IMR-90 (cell line): ENCODE measurements around the gene NOTCH3. TPM values are rescaled to one million over a fixed set of nuclear protein-coding genes. Genes with fewer than 3 reads are reported as not detected.
A peak's percentile ranks its signal among the peaks of the same experiment; 100 is the strongest.

Experiments used
- ATAC-seq: fragments of 200-7000 bp; cut with Tn5 transposase; 2 replicates; pipeline ENCODE4 v1.9.1; 2020; ENCODE audit warnings: low read depth, mild to moderate bottlenecking, moderate library complexity
- BruUV-seq: library from RNA; stranded (reverse); fragments of 400-500 nt; replicated peaks from 2 replicates; lab custom pipeline; 2021; lab: Mats Ljungman, UMichigan
- CTCF ChIA-PET: fragments of 300-600 bp; formaldehyde crosslinking; extraction: SDS; loops from one replicate; lab custom pipeline; 2021; ENCODE audit warnings: antibody characterized with exemption; lab: Yijun Ruan, JAX
- POLR2A ChIA-PET: fragments of 300-600 bp; sonication (Branson Sonifier 250); formaldehyde crosslinking; loops from one replicate; lab custom pipeline; 2022; ENCODE audit warnings: antibody characterized with exemption; ENCODE audit not compliant: unreplicated experiment; lab: Charles Lee
- DNase-seq: peaks from one replicate; pipeline ENCODE4 v3.0.0; 2013
- H2AFZ ChIP-seq: replicated peaks from 2 replicates; pipeline ENCODE3; 2013; ENCODE audit warnings: low read length, mild to moderate bottlenecking; ENCODE audit not compliant: poor library complexity
- H2AK5ac ChIP-seq: 2 replicates; pipeline ENCODE4 v1.6.1; 2013; ENCODE audit warnings: low read depth, low read length, inconsistent platforms
- H2AK9ac ChIP-seq: replicated peaks from 2 replicates; pipeline ENCODE3; 2013; ENCODE audit warnings: mild to moderate bottlenecking, low read depth, low read length, moderate library complexity; ENCODE audit not compliant: poor library complexity
- H2BK120ac ChIP-seq: 2 replicates; pipeline ENCODE4 v1.6.1; 2013; ENCODE audit warnings: low read depth, low read length, inconsistent platforms
- H2BK15ac ChIP-seq: 3 replicates; pipeline ENCODE4 v1.6.1; 2013; ENCODE audit warnings: low read depth, low read length, inconsistent platforms
- H2BK20ac ChIP-seq: 2 replicates; pipeline ENCODE4 v1.6.1; 2013; ENCODE audit warnings: low read depth, mild to moderate bottlenecking, inconsistent platforms, low read length, moderate library complexity
- H2BK5ac ChIP-seq: 2 replicates; pipeline ENCODE4 v1.6.1; 2013; ENCODE audit warnings: mild to moderate bottlenecking, low read depth, low read length, inconsistent platforms; ENCODE audit not compliant: poor library complexity, severe bottlenecking
- H3K14ac ChIP-seq: replicated peaks from 2 replicates; pipeline ENCODE4 v1.6.1; 2013; ENCODE audit warnings: low read depth, low read length, inconsistent platforms
- H3K18ac ChIP-seq: 2 replicates; pipeline ENCODE4 v1.6.1; 2013; ENCODE audit warnings: low read depth, low read length, control low read depth
- H3K23ac ChIP-seq: 2 replicates; pipeline ENCODE4 v1.6.1; 2013; ENCODE audit warnings: low read depth, low read length, inconsistent platforms
- H3K27ac ChIP-seq: 2 replicates; pipeline ENCODE4 v1.5.1; 2013; ENCODE audit warnings: mild to moderate bottlenecking, control low read depth, low read length; ENCODE audit not compliant: insufficient read depth
- H3K27me3 ChIP-seq: 2 replicates; pipeline ENCODE4 v1.6.1; 2013; ENCODE audit warnings: low read length; ENCODE audit not compliant: control insufficient read depth, insufficient read depth
- H3K36me3 ChIP-seq: 2 replicates; pipeline ENCODE4 v1.6.1; 2013; ENCODE audit warnings: low read length, mixed read lengths; ENCODE audit not compliant: control insufficient read depth, insufficient read depth
- H3K4ac ChIP-seq: 2 replicates; pipeline ENCODE4 v1.6.1; 2013; ENCODE audit warnings: low read depth, low read length, inconsistent platforms
- H3K4me1 ChIP-seq: 2 replicates; pipeline ENCODE4 v1.6.1; 2013; ENCODE audit warnings: low read length, mixed read lengths; ENCODE audit not compliant: control insufficient read depth, insufficient read depth
- H3K4me2 ChIP-seq: 2 replicates; pipeline ENCODE4 v1.6.1; 2013; ENCODE audit warnings: low read depth, mild to moderate bottlenecking, control low read depth, low read length, moderate library complexity
- H3K4me3 ChIP-seq: 2 replicates; pipeline ENCODE4 v1.5.1; 2013; ENCODE audit warnings: low read depth, mild to moderate bottlenecking, control low read depth, low read length, moderate library complexity; ENCODE audit not compliant: insufficient read depth
- H3K56ac ChIP-seq: 2 replicates; pipeline ENCODE4 v1.6.1; 2013; ENCODE audit warnings: low read length, inconsistent platforms; ENCODE audit not compliant: insufficient read depth; ENCODE audit errors: extremely low read depth
- H3K79me1 ChIP-seq, 2 experiments: 2 replicates each; pipeline ENCODE4 v1.6.1; 2013; ENCODE audit warnings: low read length in 2 of 2, inconsistent platforms in 1 of 2, low read depth in 1 of 2
- H3K9ac ChIP-seq: 2 replicates; pipeline ENCODE4 v1.6.1; 2013; ENCODE audit warnings: low read depth, low read length, control low read depth
- H3K9me1 ChIP-seq: 2 replicates; pipeline ENCODE4 v1.6.1; 2013; ENCODE audit warnings: low read length, inconsistent platforms; ENCODE audit not compliant: insufficient read depth
- H3K9me3 ChIP-seq: 2 replicates; pipeline ENCODE4 v1.6.1; 2013; ENCODE audit warnings: low read length; ENCODE audit not compliant: control insufficient read depth, insufficient read depth
- H4K20me1 ChIP-seq: 2 replicates; pipeline ENCODE4 v1.6.1; 2013; ENCODE audit warnings: low read length, inconsistent platforms; ENCODE audit not compliant: insufficient read depth
- H4K5ac ChIP-seq: 2 replicates; pipeline ENCODE4 v1.6.1; 2013; ENCODE audit warnings: mild to moderate bottlenecking, low read depth, low read length, control low read depth
- H4K8ac ChIP-seq, 2 experiments: 2 replicates each; pipeline ENCODE4 v1.6.1; 2013; ENCODE audit warnings: low read depth in 2 of 2, low read length in 2 of 2, control low read depth in 1 of 2, inconsistent platforms in 1 of 2
- H4K91ac ChIP-seq: 2 replicates; pipeline ENCODE4 v1.6.1; 2013; ENCODE audit warnings: low read depth, low read length, inconsistent platforms; ENCODE audit not compliant: insufficient read depth
- CEBPB ChIP-seq: IDR thresholded peaks from 2 replicates; pipeline ENCODE4 v1.6.1; 2012; ENCODE audit warnings: low read depth, low read length, improper control_type of control experiment
- ELK1 ChIP-seq: fragments of 150-350 bp; IDR thresholded peaks from 2 replicates; pipeline ENCODE4 v1.6.1; 2016; ENCODE audit warnings: low read depth, mild to moderate bottlenecking, low read length, moderate library complexity, borderline replicate concordance
- MAFK ChIP-seq: IDR thresholded peaks from 2 replicates; pipeline ENCODE4 v1.6.1; 2012; ENCODE audit warnings: low read depth, low read length, improper control_type of control experiment
- MXI1 ChIP-seq: IDR thresholded peaks from 2 replicates; pipeline ENCODE4 v1.6.1; 2012; ENCODE audit warnings: low read depth, mild to moderate bottlenecking, low read length, moderate library complexity, borderline replicate concordance
- NFE2L2 ChIP-seq: fragments of 150-350 bp; IDR thresholded peaks from 2 replicates; pipeline ENCODE4 v1.6.1; 2016; ENCODE audit warnings: low read depth, mild to moderate bottlenecking, low read length
- RFX5 ChIP-seq: IDR thresholded peaks from 2 replicates; pipeline ENCODE4 v1.8.0; 2012; ENCODE audit warnings: low read depth, mild to moderate bottlenecking, low read length, moderate library complexity
- WGBS, 2 experiments: methylation state at CpG; one replicate each; pipeline versions ENCODE4 v1.1.5 to v1.1.7; 2013; ENCODE audit warnings: missing lambda C conversion rate in 2 of 2; ENCODE audit not compliant: insufficient read length in 1 of 2; ENCODE audit errors: extremely low coverage in 2 of 2; 5-methylcytosine and 5-hydroxymethylcytosine counted together
- dilution Hi-C: fragments of 300-500 bp; cut with HindIII; formaldehyde crosslinking; loops from one replicate; pipeline ENCODE4 v1.14.3; 2018; ENCODE audit warnings: low sequenced_read_pairs; ENCODE audit not compliant: unreplicated experiment
- in situ Hi-C: fragments of 300-500 bp; cut with MboI; formaldehyde crosslinking; loops from 3 replicates; pipeline ENCODE4 v1.14.3; 2019; ENCODE audit warnings: low sequenced_read_pairs, inconsistent platforms, mixed read lengths
- intact Hi-C: fragments of 100-400 bp; cut with micrococcal nuclease; formaldehyde crosslinking; loops from 2 replicates; pipeline ENCODE4 v1.10.0; 2022
- polyA plus RNA-seq, 3 experiments: library from polyadenylated mRNA; depleted of rRNA; stranded (reverse); fragments of >200 nt; gene quantifications; 2 replicates each; pipeline ENCODE4 v1.2.3, GENCODE V29; 2012; ENCODE audit warnings: low replicate concordance in 1 of 3
- total RNA-seq: library from RNA; depleted of rRNA; stranded (reverse); fragments of >200 nt; gene quantifications from 2 replicates; pipeline ENCODE4 v1.2.3, GENCODE V29; 2012
- TF ChIP-seq, protein P1 (sequence below): conservative IDR thresholded peaks from 2 replicates; pipeline ENCODE4 v1.5.1; 2012; ENCODE audit warnings: mild to moderate bottlenecking, low read depth, low read length, improper control_type of control experiment

NOTCH3 gene
- total and polyA plus RNA-seq, 2 of the 4 experiments (the other 2 are of a cell fraction), result 5.9 to 25.1 TPM

DNA sequence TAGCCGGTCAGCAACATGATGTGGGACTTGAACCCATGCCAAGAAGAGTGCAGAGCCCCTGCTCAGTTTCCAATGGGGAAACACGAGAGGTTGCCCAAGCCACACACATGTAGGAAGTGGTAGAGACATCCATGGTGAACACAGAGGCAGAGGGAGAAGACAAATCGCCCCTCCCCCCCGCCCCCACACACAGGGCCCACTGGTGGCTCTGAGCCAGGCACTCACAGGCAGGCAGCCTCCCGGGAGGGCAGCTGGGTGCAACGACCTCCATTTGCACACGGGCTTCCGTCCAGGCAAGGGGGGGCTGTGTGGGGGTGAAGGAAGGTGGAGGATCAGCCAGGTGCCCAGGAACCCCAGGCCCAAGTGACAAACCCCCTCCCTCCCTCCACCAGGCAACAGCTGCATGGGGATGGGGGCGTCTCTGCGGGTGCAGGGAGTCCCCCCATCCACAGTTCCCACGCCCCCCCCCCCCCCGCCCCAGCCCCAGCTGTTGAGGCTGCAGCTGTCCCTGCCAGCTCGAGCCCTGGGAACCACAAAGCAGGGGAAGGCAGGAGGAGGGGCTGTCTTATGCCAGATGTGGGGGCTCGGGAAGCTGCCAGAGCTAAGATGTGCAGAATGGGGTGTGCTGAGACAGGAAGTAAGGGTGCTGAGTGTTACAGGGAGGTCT is 3.4 kb downstream of the NOTCH3 start:
- POLR2A ChIA-PET, result no interaction called here
- no TSS peak for BruUV-seq
- peaks cover 6% of the 10 kb centered on the region for H3K36me3 ChIP-seq
- H3K56ac ChIP-seq, result no peak overlapping the region
- dilution Hi-C loops, result no loop called here
- peaks cover 18 to 48% of the 10 kb centered on the region in 2 experiments for H3K79me1 ChIP-seq
- no peak for TF ChIP-seq MXI1
- TF ChIP-seq, protein P1, sequence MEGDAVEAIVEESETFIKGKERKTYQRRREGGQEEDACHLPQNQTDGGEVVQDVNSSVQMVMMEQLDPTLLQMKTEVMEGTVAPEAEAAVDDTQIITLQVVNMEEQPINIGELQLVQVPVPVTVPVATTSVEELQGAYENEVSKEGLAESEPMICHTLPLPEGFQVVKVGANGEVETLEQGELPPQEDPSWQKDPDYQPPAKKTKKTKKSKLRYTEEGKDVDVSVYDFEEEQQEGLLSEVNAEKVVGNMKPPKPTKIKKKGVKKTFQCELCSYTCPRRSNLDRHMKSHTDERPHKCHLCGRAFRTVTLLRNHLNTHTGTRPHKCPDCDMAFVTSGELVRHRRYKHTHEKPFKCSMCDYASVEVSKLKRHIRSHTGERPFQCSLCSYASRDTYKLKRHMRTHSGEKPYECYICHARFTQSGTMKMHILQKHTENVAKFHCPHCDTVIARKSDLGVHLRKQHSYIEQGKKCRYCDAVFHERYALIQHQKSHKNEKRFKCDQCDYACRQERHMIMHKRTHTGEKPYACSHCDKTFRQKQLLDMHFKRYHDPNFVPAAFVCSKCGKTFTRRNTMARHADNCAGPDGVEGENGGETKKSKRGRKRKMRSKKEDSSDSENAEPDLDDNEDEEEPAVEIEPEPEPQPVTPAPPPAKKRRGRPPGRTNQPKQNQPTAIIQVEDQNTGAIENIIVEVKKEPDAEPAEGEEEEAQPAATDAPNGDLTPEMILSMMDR, result no peak
- no peak for TF ChIP-seq CEBPB
- no peak for TF ChIP-seq NFE2L2
- no peak for TF ChIP-seq ELK1
- no peak for TF ChIP-seq MAFK
- no peak for TF ChIP-seq RFX5
- no peak overlapping the region for H4K91ac ChIP-seq
- no peak overlapping the region for H3K4ac ChIP-seq
- CTCF ChIA-PET, result no interaction called here
- H2BK20ac ChIP-seq, result no peak overlapping the region
- no peak overlapping the region for H2AK5ac ChIP-seq
- no peaks in the 10 kb centered on the region for H3K27me3 ChIP-seq
- no peak overlapping the region for H3K18ac ChIP-seq
- H2BK15ac ChIP-seq, result no peak overlapping the region
- H3K14ac ChIP-seq, result no peak overlapping the region
- ATAC-seq, result no peak
- H3K9me1 ChIP-seq, result peaks cover 11% of the 10 kb centered on the region
- H3K4me2 ChIP-seq, result no peak overlapping the region
- no peak overlapping the region for H3K27ac ChIP-seq
- H4K20me1 ChIP-seq, result peaks cover 15% of the 10 kb centered on the region
- intact Hi-C loops, result loop anchor here (5.0 kb wide), 1 partner anchor 55 kb away; no protein-coding TSS in a partner anchor
- peaks cover 15% of the 10 kb centered on the region for H3K4me1 ChIP-seq
- 47% methylated on average over 2 of the region's 14 CpGs; no CpG with 5 or more reads in 1 of the 2 experiments for WGBS, 2 experiments
- H2AK9ac ChIP-seq, result peak overlapping the region; percentile 9
- no peak overlapping the region for H2BK5ac ChIP-seq
- no peak overlapping the region for H2AFZ ChIP-seq
- DNase-seq, result peak; percentile 18
- H3K4me3 ChIP-seq, result no peak overlapping the region
- H3K9me3 ChIP-seq, result no peaks in the 10 kb centered on the region
- H3K23ac ChIP-seq, result no peak overlapping the region
- H4K8ac ChIP-seq, result no peak overlapping the region
- no peak overlapping the region for H2BK120ac ChIP-seq
- in situ Hi-C loops, result no loop called here
- no peak overlapping the region for H4K5ac ChIP-seq
- no peak overlapping the region for H3K9ac ChIP-seq
